Measurements from ENCODE around the gene C5orf46. TPM values are rescaled to one million over a fixed set of nuclear protein-coding genes. Genes with fewer than 3 reads are reported as not detected.

The C5orf46 gene
- total and polyA plus RNA-seq, 9 of the 15 experiments (the other 6 are each of a cell fraction or from before 2014, with no cell fraction given): not detected

DNA sequence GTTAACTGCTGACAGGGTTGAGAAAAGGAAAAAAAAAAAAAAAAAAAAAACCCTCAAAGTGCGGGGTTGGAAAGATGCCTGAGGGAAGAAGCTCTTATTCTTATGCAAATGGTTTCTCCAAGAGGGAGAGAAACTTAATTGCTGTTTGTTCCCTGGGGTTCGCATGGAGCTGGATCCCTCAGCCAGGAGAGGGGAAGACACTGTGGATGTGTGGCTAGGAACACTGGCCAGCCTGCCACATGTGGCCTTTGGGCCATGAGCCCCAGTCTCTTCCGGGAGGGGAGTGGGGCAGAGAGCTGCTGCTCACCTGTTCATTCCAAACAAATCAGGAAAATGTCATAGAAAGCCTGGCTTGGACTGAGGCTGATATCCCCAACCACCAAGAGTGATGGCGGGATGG is 37.2 kb downstream of the C5orf46 start (continued):
- TF ChIP-seq, protein P1, sequence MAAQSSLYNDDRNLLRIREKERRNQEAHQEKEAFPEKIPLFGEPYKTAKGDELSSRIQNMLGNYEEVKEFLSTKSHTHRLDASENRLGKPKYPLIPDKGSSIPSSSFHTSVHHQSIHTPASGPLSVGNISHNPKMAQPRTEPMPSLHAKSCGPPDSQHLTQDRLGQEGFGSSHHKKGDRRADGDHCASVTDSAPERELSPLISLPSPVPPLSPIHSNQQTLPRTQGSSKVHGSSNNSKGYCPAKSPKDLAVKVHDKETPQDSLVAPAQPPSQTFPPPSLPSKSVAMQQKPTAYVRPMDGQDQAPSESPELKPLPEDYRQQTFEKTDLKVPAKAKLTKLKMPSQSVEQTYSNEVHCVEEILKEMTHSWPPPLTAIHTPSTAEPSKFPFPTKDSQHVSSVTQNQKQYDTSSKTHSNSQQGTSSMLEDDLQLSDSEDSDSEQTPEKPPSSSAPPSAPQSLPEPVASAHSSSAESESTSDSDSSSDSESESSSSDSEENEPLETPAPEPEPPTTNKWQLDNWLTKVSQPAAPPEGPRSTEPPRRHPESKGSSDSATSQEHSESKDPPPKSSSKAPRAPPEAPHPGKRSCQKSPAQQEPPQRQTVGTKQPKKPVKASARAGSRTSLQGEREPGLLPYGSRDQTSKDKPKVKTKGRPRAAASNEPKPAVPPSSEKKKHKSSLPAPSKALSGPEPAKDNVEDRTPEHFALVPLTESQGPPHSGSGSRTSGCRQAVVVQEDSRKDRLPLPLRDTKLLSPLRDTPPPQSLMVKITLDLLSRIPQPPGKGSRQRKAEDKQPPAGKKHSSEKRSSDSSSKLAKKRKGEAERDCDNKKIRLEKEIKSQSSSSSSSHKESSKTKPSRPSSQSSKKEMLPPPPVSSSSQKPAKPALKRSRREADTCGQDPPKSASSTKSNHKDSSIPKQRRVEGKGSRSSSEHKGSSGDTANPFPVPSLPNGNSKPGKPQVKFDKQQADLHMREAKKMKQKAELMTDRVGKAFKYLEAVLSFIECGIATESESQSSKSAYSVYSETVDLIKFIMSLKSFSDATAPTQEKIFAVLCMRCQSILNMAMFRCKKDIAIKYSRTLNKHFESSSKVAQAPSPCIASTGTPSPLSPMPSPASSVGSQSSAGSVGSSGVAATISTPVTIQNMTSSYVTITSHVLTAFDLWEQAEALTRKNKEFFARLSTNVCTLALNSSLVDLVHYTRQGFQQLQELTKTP (IDR thresholded peaks at IDR 0.05; ENCODE audit: low read depth in 1 of 2, partially characterized antibody in 2 of 2): no peak
- TF ChIP-seq ZNF324 (CRISPR knock-in tag; IDR thresholded peaks at IDR 0.05): no peak
- no peak for TF ChIP-seq ID3 (CRISPR knock-in tag; IDR thresholded peaks at IDR 0.05)
- TF ChIP-seq ID3 (tag; IDR thresholded peaks at IDR 0.05): no peak
- TF ChIP-seq ZNF184 (CRISPR knock-in tag; IDR thresholded peaks at IDR 0.05): no peak
- no peak for TF ChIP-seq MED1 (CRISPR knock-in tag; IDR thresholded peaks at IDR 0.05; ENCODE audit: borderline replicate concordance)
- no peak for TF ChIP-seq ZNF444 (CRISPR knock-in tag; IDR thresholded peaks at IDR 0.05)
- TF ChIP-seq POLR3A (IDR thresholded peaks at IDR 0.05; ENCODE audit: borderline replicate concordance, extremely low read depth, insufficient read depth, insufficient read length): no peak
- TF ChIP-seq, protein P2, sequence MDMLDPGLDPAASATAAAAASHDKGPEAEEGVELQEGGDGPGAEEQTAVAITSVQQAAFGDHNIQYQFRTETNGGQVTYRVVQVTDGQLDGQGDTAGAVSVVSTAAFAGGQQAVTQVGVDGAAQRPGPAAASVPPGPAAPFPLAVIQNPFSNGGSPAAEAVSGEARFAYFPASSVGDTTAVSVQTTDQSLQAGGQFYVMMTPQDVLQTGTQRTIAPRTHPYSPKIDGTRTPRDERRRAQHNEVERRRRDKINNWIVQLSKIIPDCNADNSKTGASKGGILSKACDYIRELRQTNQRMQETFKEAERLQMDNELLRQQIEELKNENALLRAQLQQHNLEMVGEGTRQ (CRISPR knock-in tag; IDR thresholded peaks at IDR 0.05): no peak
